Activated B cell treated with CpG ODN at 0.5 μM for 24 hours (primary cell): ENCODE results near the gene DNAH8. TPM values are rescaled to one million over a fixed set of nuclear protein-coding genes. Genes with fewer than 3 reads are reported as not detected.

Experiments
- ATAC-seq: fragments of 200-7000 bp; cut with Tn5 transposase; one replicate; pipeline ENCODE4 v1.10.0; 2021; ENCODE audit warnings: low read depth, mild to moderate bottlenecking, moderate library complexity
- CTCF ChIA-PET: fragments of 350-600 bp; sonication (Branson Sonifier 250); formaldehyde crosslinking; loops from one replicate; lab custom pipeline; 2021; ENCODE audit warnings: antibody characterized with exemption; lab: Charles Lee
- POLR2A ChIA-PET: fragments of 350-600 bp; sonication (Branson Sonifier 250); formaldehyde crosslinking; loops from one replicate; lab custom pipeline; 2021; ENCODE audit warnings: antibody characterized with exemption; lab: Charles Lee
- DNase-seq: peaks from one replicate; pipeline ENCODE4 v3.0.0; 2022
- H3K27ac Mint-ChIP-seq: one replicate; pipeline ENCODE4 v1.8.0; 2020; ENCODE audit warnings: mixed read lengths
- H3K27me3 Mint-ChIP-seq: one replicate; pipeline ENCODE4 v1.8.0; 2021; ENCODE audit warnings: mixed read lengths
- H3K36me3 Mint-ChIP-seq: one replicate; pipeline ENCODE4 v1.8.0; 2021; ENCODE audit warnings: low read depth, mixed read lengths
- H3K4me1 Mint-ChIP-seq: one replicate; pipeline ENCODE4 v1.8.0; 2021; ENCODE audit warnings: mixed read lengths
- H3K4me3 Mint-ChIP-seq: one replicate; pipeline ENCODE4 v1.8.0; 2020; ENCODE audit warnings: mild to moderate bottlenecking, mixed read lengths
- H3K9me3 Mint-ChIP-seq: one replicate; pipeline ENCODE4 v1.8.0; 2020; ENCODE audit warnings: mixed read lengths
- intact Hi-C: fragments of 100-400 bp; cut with micrococcal nuclease; formaldehyde crosslinking; loops from one replicate; pipeline ENCODE4 v1.15.1; 2024
- total RNA-seq: library from RNA; stranded (reverse); gene quantifications from 2 replicates; pipeline ENCODE4 v1.2.3, GENCODE V29; 2022
- TF ChIP-seq, protein P1 (sequence below): fragments of 200-600 bp; IDR thresholded peaks from one replicate; pipeline ENCODE4 v1.8.0; 2022; ENCODE audit warnings: antibody characterized with exemption, mild to moderate bottlenecking

DNAH8 gene
- total RNA-seq, 1 donor from 2014 or later: 2.0 TPM

DNA sequence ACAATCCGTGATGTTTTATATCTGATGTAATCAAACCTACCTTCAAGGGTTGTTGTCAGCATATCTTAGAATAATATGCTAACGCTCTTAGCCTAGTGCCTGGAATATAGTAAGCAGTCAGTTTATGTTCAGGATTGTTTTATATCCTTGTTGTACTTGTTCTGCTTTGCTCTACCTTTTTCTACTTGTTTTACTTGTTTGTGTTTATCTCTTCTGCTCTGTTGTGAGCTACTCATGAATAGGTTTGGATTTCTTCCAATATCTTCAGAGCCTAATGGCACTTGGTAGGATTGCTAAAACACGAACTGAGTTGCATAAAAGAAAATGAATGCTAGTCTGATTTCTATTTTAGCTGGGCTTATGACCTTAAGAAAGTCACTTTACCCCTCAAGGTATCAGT is 40.1 kb downstream of the DNAH8 start:
- H3K4me1 Mint-ChIP-seq: no peaks in the 10 kb centered on the region
- H3K27me3 Mint-ChIP-seq: peaks cover 3% of the 10 kb centered on the region
- TF ChIP-seq, protein P1, sequence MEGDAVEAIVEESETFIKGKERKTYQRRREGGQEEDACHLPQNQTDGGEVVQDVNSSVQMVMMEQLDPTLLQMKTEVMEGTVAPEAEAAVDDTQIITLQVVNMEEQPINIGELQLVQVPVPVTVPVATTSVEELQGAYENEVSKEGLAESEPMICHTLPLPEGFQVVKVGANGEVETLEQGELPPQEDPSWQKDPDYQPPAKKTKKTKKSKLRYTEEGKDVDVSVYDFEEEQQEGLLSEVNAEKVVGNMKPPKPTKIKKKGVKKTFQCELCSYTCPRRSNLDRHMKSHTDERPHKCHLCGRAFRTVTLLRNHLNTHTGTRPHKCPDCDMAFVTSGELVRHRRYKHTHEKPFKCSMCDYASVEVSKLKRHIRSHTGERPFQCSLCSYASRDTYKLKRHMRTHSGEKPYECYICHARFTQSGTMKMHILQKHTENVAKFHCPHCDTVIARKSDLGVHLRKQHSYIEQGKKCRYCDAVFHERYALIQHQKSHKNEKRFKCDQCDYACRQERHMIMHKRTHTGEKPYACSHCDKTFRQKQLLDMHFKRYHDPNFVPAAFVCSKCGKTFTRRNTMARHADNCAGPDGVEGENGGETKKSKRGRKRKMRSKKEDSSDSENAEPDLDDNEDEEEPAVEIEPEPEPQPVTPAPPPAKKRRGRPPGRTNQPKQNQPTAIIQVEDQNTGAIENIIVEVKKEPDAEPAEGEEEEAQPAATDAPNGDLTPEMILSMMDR: no peak
- no peak overlapping the region for H3K4me3 Mint-ChIP-seq
- no peaks in the 10 kb centered on the region for H3K9me3 Mint-ChIP-seq
- ATAC-seq (no peak), DNase-seq (no peak)
- H3K36me3 Mint-ChIP-seq: no peaks in the 10 kb centered on the region
- CTCF ChIA-PET: no interaction called here
- no peak overlapping the region for H3K27ac Mint-ChIP-seq
- intact Hi-C loops: no loop called here
- POLR2A ChIA-PET: no interaction called here

DNA sequence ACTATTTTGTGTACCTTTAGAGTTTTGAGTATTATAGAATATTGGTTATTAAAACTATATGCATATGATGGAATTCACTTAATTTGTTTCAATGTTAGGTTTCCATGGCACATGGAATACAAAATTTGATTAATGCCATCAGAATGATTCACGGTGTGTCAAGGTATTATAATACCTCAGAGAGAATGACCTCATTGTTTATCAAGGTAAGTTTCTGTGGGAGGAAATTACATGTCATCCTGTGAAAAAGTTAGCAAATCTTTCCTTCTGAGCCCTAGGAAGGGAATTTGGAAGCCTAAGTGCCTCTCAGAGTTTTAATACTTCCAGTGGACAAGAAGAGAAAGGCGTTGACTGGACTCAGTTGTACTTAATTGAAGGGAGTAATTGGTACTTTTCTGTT is 40.8 kb downstream of the DNAH8 start:
- Mint-ChIP-seq H3K4me1 (no peaks in the 10 kb centered on the region), H3K36me3 (no peaks in the 10 kb centered on the region), H3K4me3 (no peak overlapping the region), H3K9me3 (peaks cover 3% of the 10 kb centered on the region), H3K27ac (no peak overlapping the region), H3K27me3 (peaks cover 3% of the 10 kb centered on the region)
- no peak for ATAC-seq
- TF ChIP-seq, protein P1: no peak
- no peak for DNase-seq
- POLR2A ChIA-PET: no interaction called here
- CTCF ChIA-PET: no interaction called here
- intact Hi-C loops: no loop called here

DNA sequence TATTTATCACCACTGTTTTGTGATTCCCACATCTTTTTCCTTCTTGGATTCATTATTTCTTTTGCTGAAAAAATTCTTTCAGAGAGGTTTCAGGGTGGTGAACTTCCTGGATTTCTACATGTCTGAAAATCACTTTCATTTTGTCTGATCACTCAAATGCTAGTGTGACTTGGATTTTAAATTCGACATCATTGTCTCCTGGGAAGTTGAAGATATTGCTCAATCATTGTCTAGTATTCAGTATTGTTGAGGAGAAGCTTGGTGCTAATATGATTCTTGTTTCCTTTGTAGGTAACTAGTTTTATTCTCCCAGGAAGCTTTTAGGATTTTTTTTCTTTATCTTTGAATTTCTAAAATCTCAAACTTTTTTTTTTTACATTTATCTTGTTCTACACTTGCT is 45.0 kb downstream of the DNAH8 start:
- DNase-seq: no peak
- intact Hi-C loops: no loop called here
- H3K36me3 Mint-ChIP-seq: no peaks in the 10 kb centered on the region
- no peaks in the 10 kb centered on the region for H3K4me1 Mint-ChIP-seq
- H3K9me3 Mint-ChIP-seq: peaks cover 3% of the 10 kb centered on the region
- ATAC-seq: no peak
- H3K27me3 Mint-ChIP-seq: no peaks in the 10 kb centered on the region
- POLR2A ChIA-PET: no interaction called here
- H3K27ac Mint-ChIP-seq: no peak overlapping the region
- TF ChIP-seq, protein P1: no peak
- CTCF ChIA-PET: no interaction called here
- no peak overlapping the region for H3K4me3 Mint-ChIP-seq

DNA sequence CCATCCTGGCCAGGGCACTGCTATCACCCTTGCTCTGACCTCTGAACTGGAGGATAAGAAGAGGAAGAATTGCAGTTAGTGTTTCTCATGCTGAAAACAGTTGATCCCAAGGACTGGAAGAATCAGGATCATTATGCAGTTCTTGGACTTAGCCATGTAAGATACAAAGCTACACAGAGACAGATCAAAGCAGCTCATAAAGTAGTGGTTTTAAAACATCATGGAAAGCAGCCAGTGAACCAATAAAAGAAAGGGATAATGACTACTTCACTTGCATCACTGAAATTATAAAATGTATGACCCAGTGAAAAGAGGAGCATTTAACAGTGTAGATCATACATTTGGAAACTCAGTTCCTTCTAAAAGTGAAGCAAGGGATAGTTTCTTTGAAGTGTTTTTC is 47.7 kb downstream of the DNAH8 start:
- Mint-ChIP-seq H3K27ac (no peak overlapping the region), H3K9me3 (peaks cover 9% of the 10 kb centered on the region), H3K4me1 (no peaks in the 10 kb centered on the region), H3K36me3 (no peaks in the 10 kb centered on the region), H3K4me3 (no peak overlapping the region), H3K27me3 (peaks cover 4% of the 10 kb centered on the region)
- ChIA-PET POLR2A (no interaction called here), CTCF (no interaction called here)
- intact Hi-C loops: no loop called here
- DNase-seq: no peak
- TF ChIP-seq, protein P1: no peak
- ATAC-seq: no peak

DNA sequence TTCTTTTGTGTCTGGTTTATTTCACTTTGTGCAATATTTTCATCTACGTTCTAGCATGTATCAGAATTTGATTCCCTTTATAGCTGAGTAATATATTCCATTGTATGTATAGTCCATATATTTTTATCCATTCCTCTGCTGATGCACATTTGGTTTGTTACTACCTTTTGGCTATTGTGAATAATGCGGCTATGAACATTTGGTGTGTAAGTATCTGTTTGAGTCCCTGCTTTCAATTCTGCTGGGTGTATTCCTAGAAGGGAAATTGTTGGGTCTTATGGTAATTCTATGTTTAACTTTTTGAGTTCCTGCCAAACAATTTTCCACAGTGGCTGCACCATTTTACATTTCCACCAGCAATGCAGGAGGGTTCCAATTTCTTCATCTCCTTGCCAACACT is 52.4 kb downstream of the DNAH8 start:
- no peak for DNase-seq
- CTCF ChIA-PET: no interaction called here
- TF ChIP-seq, protein P1: no peak
- peaks cover 12% of the 10 kb centered on the region for H3K9me3 Mint-ChIP-seq
- intact Hi-C loops: no loop called here
- H3K4me3 Mint-ChIP-seq: no peak overlapping the region
- peaks cover 4% of the 10 kb centered on the region for H3K27me3 Mint-ChIP-seq
- no peak for ATAC-seq
- no peaks in the 10 kb centered on the region for H3K36me3 Mint-ChIP-seq
- POLR2A ChIA-PET: no interaction called here
- no peak overlapping the region for H3K27ac Mint-ChIP-seq
- H3K4me1 Mint-ChIP-seq: peaks cover 2% of the 10 kb centered on the region
